ENCODE data around the gene MAG.
"Not testable (repeated sequence)": the region's sequence is repeated elsewhere in the genome, so short reads cannot be mapped to it uniquely, and the experiment has no call there.

GRCh38 chr19:35285465-35285864 lies 6.5 kb upstream of the MAG start:
- not testable (repeated sequence) for TF ChIP-seq CTCF, POLR2AphosphoS5 (IDR thresholded peaks at IDR 0.05)
